GM12874 (cell line): Measurements from ENCODE around the gene NKAIN2.

Experiments
- CTCF ChIP-seq: IDR thresholded peaks from 2 replicates; pipeline ENCODE4 v1.5.1; 2011; ENCODE audit warnings: low read depth, mild to moderate bottlenecking, control low read depth, low read length, moderate library complexity; ENCODE audit not compliant: insufficient read depth

Gene NKAIN2

GRCh38 chr6:123895346-123895745 is 91.7 kb downstream of the NKAIN2 start:
- no peak for TF ChIP-seq CTCF

- no peak for TF ChIP-seq CTCF
These were observed 92.1 kb downstream of the NKAIN2 start for GRCh38 chr6:123895806-123896205.

- no peak for TF ChIP-seq CTCF
These were observed 93.2 kb downstream of the NKAIN2 start for GRCh38 chr6:123896869-123897268.

- TF ChIP-seq CTCF, result no peak
These were observed 94.3 kb downstream of the NKAIN2 start for GRCh38 chr6:123897965-123898364.

GRCh38 chr6:123898665-123899064 is 95.0 kb downstream of the NKAIN2 start:
- TF ChIP-seq CTCF, result no peak

GRCh38 chr6:123899745-123900144 is 96.1 kb downstream of the NKAIN2 start:
- no peak for TF ChIP-seq CTCF

GRCh38 chr6:123901436-123901835 is 97.8 kb downstream of the NKAIN2 start:
- no peak for TF ChIP-seq CTCF

- no peak for TF ChIP-seq CTCF
These were observed 99.2 kb downstream of the NKAIN2 start for GRCh38 chr6:123902738-123903313.
